ENCODE results near the gene EFCAB10.
"Not testable (repeated sequence)": the region's sequence is repeated elsewhere in the genome, so short reads cannot be mapped to it uniquely, and the experiment has no call there.

Gene EFCAB10

GRCh38 chr7:105538339-105538738 lies 43.0 kb downstream of the EFCAB10 start:
- peaks cover under 1 to 1% of the 10 kb centered on the region in 2 experiments for H3K4me1 ChIP-seq (ENCODE audit: control insufficient read depth in 1 of 2, insufficient read depth in 1 of 2, low read depth in 1 of 2, low read length in 1 of 2)
- no peak overlapping the region for H3K27ac ChIP-seq
- TF ChIP-seq CTCF (IDR thresholded peaks at IDR 0.05) = no peak
- H3K36me3 ChIP-seq = peaks cover 53% of the 10 kb centered on the region
- H3K27me3 ChIP-seq = no peaks in the 10 kb centered on the region
- H3K9me3 ChIP-seq = no peaks in the 10 kb centered on the region
- no peak overlapping the region for H3K4me3 ChIP-seq (ENCODE audit: low read depth in 1 of 2, low read length in 1 of 2)

- Histone ChIP-seq H3K27me3 (no peaks in the 10 kb centered on the region), H3K36me3 (peaks cover 10% of the 10 kb centered on the region), H3K9me3 (no peaks in the 10 kb centered on the region), H3K4me1 (ENCODE audit: control insufficient read depth in 1 of 2, insufficient read depth in 1 of 2, low read depth in 1 of 2, low read length in 1 of 2) (peaks cover 21 to 22% of the 10 kb centered on the region in 2 experiments), H3K4me3 (ENCODE audit: low read depth in 1 of 2, low read length in 1 of 2) (peak overlapping the region; percentile 79 to 83), H3K27ac (peak overlapping the region; percentile 89)
- TF ChIP-seq CTCF (IDR thresholded peaks at IDR 0.05) = no peak
These were observed 48.4 kb downstream of the EFCAB10 start for GRCh38 chr7:105532709-105533460.

GRCh38 chr7:105531792-105532671 lies 49.3 kb downstream of the EFCAB10 start, which contains the start of gene RINT1:
Gene RINT1, plus strand, starts transcription at chr7:105532201. Its CDS starts 115 bp downstream, at chr7:105532316.
- H3K4me3 ChIP-seq (ENCODE audit: low read depth in 1 of 2, low read length in 1 of 2) = peak within 1 kb of the TSS; percentile 79 to 83
- no peaks in the 10 kb centered on the region for H3K27me3 ChIP-seq
- H3K27ac ChIP-seq = peak within 1 kb of the TSS; percentile 89
- TF ChIP-seq CTCF (IDR thresholded peaks at IDR 0.05) = peak; percentile 74
- H3K4me1 ChIP-seq (ENCODE audit: control insufficient read depth in 1 of 2, insufficient read depth in 1 of 2, low read depth in 1 of 2, low read length in 1 of 2) = peaks cover 21 to 22% of the 10 kb centered on the region in 2 experiments
- no peaks in the 10 kb centered on the region for H3K9me3 ChIP-seq
- peaks cover 3% of the 10 kb centered on the region for H3K36me3 ChIP-seq

GRCh38 chr7:105530546-105530945 lies 50.7 kb downstream of the EFCAB10 start:
- no peak for TF ChIP-seq CTCF (IDR thresholded peaks at IDR 0.05)
- H3K36me3 ChIP-seq = no peaks in the 10 kb centered on the region
- H3K4me3 ChIP-seq (ENCODE audit: low read depth in 1 of 2, low read length in 1 of 2) = no peak overlapping the region

GRCh38 chr7:105530126-105530525 lies 51.2 kb downstream of the EFCAB10 start:
- H3K4me1 ChIP-seq (ENCODE audit: control insufficient read depth in 1 of 2, insufficient read depth in 1 of 2, low read depth in 1 of 2, low read length in 1 of 2) = peaks cover 21 to 22% of the 10 kb centered on the region in 2 experiments
- no peak overlapping the region for H3K27ac ChIP-seq
- H3K9me3 ChIP-seq = no peaks in the 10 kb centered on the region
- no peaks in the 10 kb centered on the region for H3K36me3 ChIP-seq
- H3K27me3 ChIP-seq = no peaks in the 10 kb centered on the region
- no peak overlapping the region for H3K4me3 ChIP-seq (ENCODE audit: low read depth in 1 of 2, low read length in 1 of 2)
- TF ChIP-seq CTCF (IDR thresholded peaks at IDR 0.05) = no peak

More at GRCh38 chr7:105530546-105530945, 50.7 kb downstream of the EFCAB10 start:
- Histone ChIP-seq H3K27ac (no peak overlapping the region), H3K9me3 (no peaks in the 10 kb centered on the region), H3K27me3 (no peaks in the 10 kb centered on the region), H3K4me1 (ENCODE audit: control insufficient read depth in 1 of 2, insufficient read depth in 1 of 2, low read depth in 1 of 2, low read length in 1 of 2) (peaks cover 21 to 22% of the 10 kb centered on the region in 2 experiments)

- not testable (repeated sequence) for H3K27ac ChIP-seq; H3K36me3 ChIP-seq; H3K9me3 ChIP-seq; H3K4me3 ChIP-seq (ENCODE audit: low read depth in 1 of 2, low read length in 1 of 2); H3K27me3 ChIP-seq
- peaks cover 14 to 16% of the 10 kb centered on the region in 2 experiments for H3K4me1 ChIP-seq (ENCODE audit: control insufficient read depth in 1 of 2, insufficient read depth in 1 of 2, low read depth in 1 of 2, low read length in 1 of 2)
These were observed 53.6 kb downstream of the EFCAB10 start for GRCh38 chr7:105527737-105528136.

Measured in neutrophil (primary cell).